ENCODE measurements around the gene SUPT16H. TPM values are rescaled to one million over a fixed set of nuclear protein-coding genes. Genes with fewer than 3 reads are reported as not detected.

Gene SUPT16H
- total and polyA plus RNA-seq, 2 of the 13 experiments (the other 11 are each of a cell fraction or from before 2014, with no cell fraction given) = 77.5 to 230 TPM

DNA sequence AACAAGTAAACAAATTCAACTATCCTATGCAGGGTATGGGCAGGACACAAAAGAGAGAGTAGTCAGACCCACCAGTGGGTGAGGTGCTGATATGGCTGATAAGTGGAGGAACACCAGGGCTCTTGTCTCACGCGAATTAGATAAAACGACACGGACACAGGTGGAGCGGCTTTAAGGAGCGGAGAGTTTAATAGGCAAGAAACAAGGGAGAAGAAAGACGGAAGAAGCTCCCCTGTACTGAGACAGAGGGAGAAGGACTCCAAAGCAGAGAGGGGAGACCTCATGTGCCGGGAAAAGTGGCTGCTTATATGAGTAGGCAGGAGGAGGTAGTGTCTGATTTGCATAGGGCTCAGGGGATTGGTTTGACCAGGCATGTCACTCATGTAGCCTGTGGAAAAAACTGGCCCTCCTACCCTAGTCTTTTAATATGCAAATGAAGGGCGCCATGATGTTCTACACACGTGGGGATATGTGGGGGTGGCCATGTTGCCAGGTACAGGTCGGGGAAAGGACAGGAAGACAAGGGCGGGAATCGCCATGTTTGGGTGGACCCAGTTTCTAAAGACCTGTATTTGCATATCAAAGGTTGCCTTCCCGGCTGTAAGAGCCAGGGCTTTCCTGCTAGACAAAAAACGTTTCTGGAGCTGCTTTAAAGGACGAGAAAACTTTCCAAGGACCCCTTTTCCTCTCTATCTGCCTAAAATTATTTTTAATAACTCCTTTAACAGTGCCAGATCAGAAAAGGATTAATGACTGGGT is 75.2 kb downstream of the SUPT16H start (continued):
- TF ChIP-seq, protein P1, sequence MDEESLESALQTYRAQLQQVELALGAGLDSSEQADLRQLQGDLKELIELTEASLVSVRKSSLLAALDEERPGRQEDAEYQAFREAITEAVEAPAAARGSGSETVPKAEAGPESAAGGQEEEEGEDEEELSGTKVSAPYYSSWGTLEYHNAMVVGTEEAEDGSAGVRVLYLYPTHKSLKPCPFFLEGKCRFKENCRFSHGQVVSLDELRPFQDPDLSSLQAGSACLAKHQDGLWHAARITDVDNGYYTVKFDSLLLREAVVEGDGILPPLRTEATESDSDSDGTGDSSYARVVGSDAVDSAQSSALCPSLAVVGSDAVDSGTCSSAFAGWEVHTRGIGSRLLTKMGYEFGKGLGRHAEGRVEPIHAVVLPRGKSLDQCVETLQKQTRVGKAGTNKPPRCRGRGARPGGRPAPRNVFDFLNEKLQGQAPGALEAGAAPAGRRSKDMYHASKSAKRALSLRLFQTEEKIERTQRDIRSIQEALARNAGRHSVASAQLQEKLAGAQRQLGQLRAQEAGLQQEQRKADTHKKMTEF (CRISPR knock-in tag; IDR thresholded peaks at IDR 0.05) = peak; percentile 77; the same call in 1 of the 2 replicates
- TF ChIP-seq ZNF20 (CRISPR knock-in tag; IDR thresholded peaks at IDR 0.05) (no peak), ZNF674 (CRISPR knock-in tag; IDR thresholded peaks at IDR 0.05; ENCODE audit: low read depth) (no peak), ZNF781 (CRISPR knock-in tag; IDR thresholded peaks at IDR 0.05; ENCODE audit: borderline replicate concordance, not compliant biosample characterization) (peak; percentile 85), EZH2 (conservative IDR thresholded peaks at IDR 0.05; ENCODE audit: low read depth, low read length) (no peak), ATAD3A (CRISPR knock-in tag; IDR thresholded peaks at IDR 0.05) (no peak), ZSCAN9 (CRISPR knock-in tag; IDR thresholded peaks at IDR 0.05; ENCODE audit: borderline replicate concordance) (no peak), NR2F6 (IDR thresholded peaks at IDR 0.05) (0 out of 2 replicates have a peak, but pooled peaks have one; percentile 13), NR2F6 (CRISPR knock-in tag; IDR thresholded peaks at IDR 0.05) (no peak; the same call in 1 of the 2 replicates), ZNF430 (CRISPR knock-in tag; IDR thresholded peaks at IDR 0.05) (peak; percentile 62; the same call in 1 of the 2 replicates), RFXAP (CRISPR knock-in tag; IDR thresholded peaks at IDR 0.05; ENCODE audit: borderline replicate concordance) (peak; percentile 82), NFYB (CRISPR knock-in tag; IDR thresholded peaks at IDR 0.05) (peak; percentile 77), XRCC5 (optimal IDR thresholded peaks at IDR 0.05; ENCODE audit: low read length) (peak; percentile 36)
- TF ChIP-seq, protein P2, sequence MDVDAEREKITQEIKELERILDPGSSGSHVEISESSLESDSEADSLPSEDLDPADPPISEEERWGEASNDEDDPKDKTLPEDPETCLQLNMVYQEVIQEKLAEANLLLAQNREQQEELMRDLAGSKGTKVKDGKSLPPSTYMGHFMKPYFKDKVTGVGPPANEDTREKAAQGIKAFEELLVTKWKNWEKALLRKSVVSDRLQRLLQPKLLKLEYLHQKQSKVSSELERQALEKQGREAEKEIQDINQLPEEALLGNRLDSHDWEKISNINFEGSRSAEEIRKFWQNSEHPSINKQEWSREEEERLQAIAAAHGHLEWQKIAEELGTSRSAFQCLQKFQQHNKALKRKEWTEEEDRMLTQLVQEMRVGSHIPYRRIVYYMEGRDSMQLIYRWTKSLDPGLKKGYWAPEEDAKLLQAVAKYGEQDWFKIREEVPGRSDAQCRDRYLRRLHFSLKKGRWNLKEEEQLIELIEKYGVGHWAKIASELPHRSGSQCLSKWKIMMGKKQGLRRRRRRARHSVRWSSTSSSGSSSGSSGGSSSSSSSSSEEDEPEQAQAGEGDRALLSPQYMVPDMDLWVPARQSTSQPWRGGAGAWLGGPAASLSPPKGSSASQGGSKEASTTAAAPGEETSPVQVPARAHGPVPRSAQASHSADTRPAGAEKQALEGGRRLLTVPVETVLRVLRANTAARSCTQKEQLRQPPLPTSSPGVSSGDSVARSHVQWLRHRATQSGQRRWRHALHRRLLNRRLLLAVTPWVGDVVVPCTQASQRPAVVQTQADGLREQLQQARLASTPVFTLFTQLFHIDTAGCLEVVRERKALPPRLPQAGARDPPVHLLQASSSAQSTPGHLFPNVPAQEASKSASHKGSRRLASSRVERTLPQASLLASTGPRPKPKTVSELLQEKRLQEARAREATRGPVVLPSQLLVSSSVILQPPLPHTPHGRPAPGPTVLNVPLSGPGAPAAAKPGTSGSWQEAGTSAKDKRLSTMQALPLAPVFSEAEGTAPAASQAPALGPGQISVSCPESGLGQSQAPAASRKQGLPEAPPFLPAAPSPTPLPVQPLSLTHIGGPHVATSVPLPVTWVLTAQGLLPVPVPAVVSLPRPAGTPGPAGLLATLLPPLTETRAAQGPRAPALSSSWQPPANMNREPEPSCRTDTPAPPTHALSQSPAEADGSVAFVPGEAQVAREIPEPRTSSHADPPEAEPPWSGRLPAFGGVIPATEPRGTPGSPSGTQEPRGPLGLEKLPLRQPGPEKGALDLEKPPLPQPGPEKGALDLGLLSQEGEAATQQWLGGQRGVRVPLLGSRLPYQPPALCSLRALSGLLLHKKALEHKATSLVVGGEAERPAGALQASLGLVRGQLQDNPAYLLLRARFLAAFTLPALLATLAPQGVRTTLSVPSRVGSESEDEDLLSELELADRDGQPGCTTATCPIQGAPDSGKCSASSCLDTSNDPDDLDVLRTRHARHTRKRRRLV (CRISPR knock-in tag; IDR thresholded peaks at IDR 0.05) = peak; percentile 98
- TF ChIP-seq, protein P3, sequence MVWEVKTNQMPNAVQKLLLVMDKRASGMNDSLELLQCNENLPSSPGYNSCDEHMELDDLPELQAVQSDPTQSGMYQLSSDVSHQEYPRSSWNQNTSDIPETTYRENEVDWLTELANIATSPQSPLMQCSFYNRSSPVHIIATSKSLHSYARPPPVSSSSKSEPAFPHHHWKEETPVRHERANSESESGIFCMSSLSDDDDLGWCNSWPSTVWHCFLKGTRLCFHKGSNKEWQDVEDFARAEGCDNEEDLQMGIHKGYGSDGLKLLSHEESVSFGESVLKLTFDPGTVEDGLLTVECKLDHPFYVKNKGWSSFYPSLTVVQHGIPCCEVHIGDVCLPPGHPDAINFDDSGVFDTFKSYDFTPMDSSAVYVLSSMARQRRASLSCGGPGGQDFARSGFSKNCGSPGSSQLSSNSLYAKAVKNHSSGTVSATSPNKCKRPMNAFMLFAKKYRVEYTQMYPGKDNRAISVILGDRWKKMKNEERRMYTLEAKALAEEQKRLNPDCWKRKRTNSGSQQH (CRISPR knock-in tag; IDR thresholded peaks at IDR 0.05; ENCODE audit: low read depth) = peak; percentile 29; the same call in 1 of the 2 replicates
- TF ChIP-seq, protein P4, sequence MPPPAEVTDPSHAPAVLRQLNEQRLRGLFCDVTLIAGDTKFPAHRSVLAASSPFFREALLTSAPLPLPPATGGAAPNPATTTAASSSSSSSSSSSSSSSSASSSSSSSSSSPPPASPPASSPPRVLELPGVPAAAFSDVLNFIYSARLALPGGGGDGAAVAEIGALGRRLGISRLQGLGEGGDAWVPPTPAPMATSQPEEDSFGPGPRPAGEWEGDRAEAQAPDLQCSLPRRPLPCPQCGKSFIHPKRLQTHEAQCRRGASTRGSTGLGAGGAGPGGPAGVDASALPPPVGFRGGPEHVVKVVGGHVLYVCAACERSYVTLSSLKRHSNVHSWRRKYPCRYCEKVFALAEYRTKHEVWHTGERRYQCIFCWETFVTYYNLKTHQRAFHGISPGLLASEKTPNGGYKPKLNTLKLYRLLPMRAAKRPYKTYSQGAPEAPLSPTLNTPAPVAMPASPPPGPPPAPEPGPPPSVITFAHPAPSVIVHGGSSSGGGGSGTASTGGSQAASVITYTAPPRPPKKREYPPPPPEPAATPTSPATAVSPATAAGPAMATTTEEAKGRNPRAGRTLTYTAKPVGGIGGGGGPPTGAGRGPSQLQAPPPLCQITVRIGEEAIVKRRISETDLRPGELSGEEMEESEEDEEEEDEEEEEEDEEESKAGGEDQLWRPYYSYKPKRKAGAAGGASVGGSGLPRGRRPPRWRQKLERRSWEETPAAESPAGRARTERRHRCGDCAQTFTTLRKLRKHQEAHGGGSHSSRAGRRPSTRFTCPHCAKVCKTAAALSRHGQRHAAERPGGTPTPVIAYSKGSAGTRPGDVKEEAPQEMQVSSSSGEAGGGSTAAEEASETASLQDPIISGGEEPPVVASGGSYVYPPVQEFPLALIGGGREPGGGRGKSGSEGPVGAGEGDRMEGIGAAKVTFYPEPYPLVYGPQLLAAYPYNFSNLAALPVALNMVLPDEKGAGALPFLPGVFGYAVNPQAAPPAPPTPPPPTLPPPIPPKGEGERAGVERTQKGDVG (CRISPR knock-in tag; IDR thresholded peaks at IDR 0.05; ENCODE audit: borderline replicate concordance) = no peak

Data from HepG2 (cell line).